Keratinocyte (primary cell): ENCODE data around the gene C14orf93. TPM values are rescaled to one million over a fixed set of nuclear protein-coding genes. Genes with fewer than 3 reads are reported as not detected.

ENCODE experiments used
- DNase-seq: peaks from one replicate; pipeline ENCODE4 v3.0.0-alpha.2; 2011; ENCODE audit warnings: low read depth, missing footprints, low spot score
- FAIRE-seq: peaks from 2 replicates; lab custom pipeline; 2011; peaks lifted over from hg19 to GRCh38; lab: Jason Lieb, UNC
- H2AFZ ChIP-seq: 2 replicates; pipeline ENCODE4 v1.6.0; 2012; ENCODE audit warnings: low read length, control low read depth, inconsistent platforms; ENCODE audit not compliant: control insufficient read depth
- H3K27ac ChIP-seq: 2 replicates; pipeline ENCODE4 v1.5.1; 2011; ENCODE audit warnings: low read length; ENCODE audit not compliant: control insufficient read depth, insufficient read depth
- H3K27me3 ChIP-seq: 3 replicates; pipeline ENCODE4 v1.6.0; 2011; ENCODE audit warnings: low read length; ENCODE audit not compliant: control insufficient read depth, insufficient read depth; ENCODE audit errors: extremely low read depth
- H3K36me3 ChIP-seq, 2 experiments: 2 replicates in 1 of 2; 3 replicates in 1 of 2; pipeline ENCODE4 v1.5.1; 2011; ENCODE audit warnings: low read length in 2 of 2, mild to moderate bottlenecking in 1 of 2; ENCODE audit not compliant: control insufficient read depth in 2 of 2, insufficient read depth in 2 of 2; ENCODE audit errors: extremely low read depth in 1 of 2
- H3K4me1 ChIP-seq: 3 replicates; pipeline ENCODE4 v1.5.1; 2011; ENCODE audit warnings: low read length; ENCODE audit not compliant: control insufficient read depth, insufficient read depth; ENCODE audit errors: extremely low read depth
- H3K4me2 ChIP-seq: 3 replicates; pipeline ENCODE4 v1.6.0; 2011; ENCODE audit warnings: low read depth, low read length; ENCODE audit not compliant: control insufficient read depth, insufficient read depth; ENCODE audit errors: extremely low read depth
- H3K4me3 ChIP-seq, 3 experiments: fragments of 200-600 bp in 1 of 3; sonication (generic) in 1 of 3; 2 replicates in 2 of 3; 3 replicates in 1 of 3; pipeline ENCODE4 v1.5.1; 2011 to 2016; ENCODE audit warnings: low read length in 3 of 3, mild to moderate bottlenecking in 3 of 3, control low read depth in 2 of 3, inconsistent platforms in 1 of 3, low read depth in 1 of 3, mixed read lengths in 1 of 3, mixed run types in 1 of 3, moderate library complexity in 1 of 3; ENCODE audit not compliant: control insufficient read depth in 2 of 3, insufficient read depth in 2 of 3; ENCODE audit errors: extremely low read depth in 1 of 3
- H3K79me2 ChIP-seq: 2 replicates; pipeline ENCODE4 v1.6.0; 2012; ENCODE audit warnings: low read length; ENCODE audit not compliant: control insufficient read depth, insufficient read depth
- H3K9ac ChIP-seq: 3 replicates; pipeline ENCODE4 v1.6.0; 2011; ENCODE audit warnings: low read length; ENCODE audit not compliant: control insufficient read depth, insufficient read depth; ENCODE audit errors: extremely low read depth
- H3K9me1 ChIP-seq: 3 replicates; pipeline ENCODE4 v1.6.0; 2011; ENCODE audit warnings: low read length; ENCODE audit not compliant: control insufficient read depth, insufficient read depth; ENCODE audit errors: extremely low read depth
- H3K9me3 ChIP-seq: 2 replicates; pipeline ENCODE4 v1.5.1; 2012; ENCODE audit warnings: low read depth, low read length; ENCODE audit not compliant: control insufficient read depth
- H4K20me1 ChIP-seq: 3 replicates; pipeline ENCODE4 v1.6.0; 2011; ENCODE audit warnings: low read length; ENCODE audit not compliant: control insufficient read depth, insufficient read depth; ENCODE audit errors: extremely low read depth
- CTCF ChIP-seq, 3 experiments: IDR thresholded peaks in 1 of 3; conservative IDR thresholded peaks in 1 of 3; optimal IDR thresholded peaks in 1 of 3; 2 replicates in 2 of 3; 3 replicates in 1 of 3; pipeline versions ENCODE3 to v1.5.1; 2011; ENCODE audit warnings: low read length in 3 of 3, mild to moderate bottlenecking in 3 of 3, moderate library complexity in 2 of 3, control low read depth in 1 of 3, inconsistent platforms in 1 of 3; ENCODE audit not compliant: insufficient read depth in 2 of 3; ENCODE audit errors: extremely low read depth in 1 of 3
- EZH2 ChIP-seq: IDR thresholded peaks from one replicate; pipeline ENCODE4 v1.6.1; 2012; ENCODE audit warnings: inconsistent platforms, mild to moderate bottlenecking, low read length, moderate library complexity
- dilution Hi-C: fragments of 300-500 bp; cut with MboI; formaldehyde crosslinking; loops from one replicate; pipeline ENCODE4 v1.7.0; 2020; ENCODE audit warnings: low sequenced_read_pairs; ENCODE audit not compliant: extremely low pct_ligation_motif_present
- polyA plus RNA-seq, 5 experiments: library from polyadenylated mRNA; depleted of rRNA in 3 of 5; stranded (reverse) in 3 of 5; stranded (forward) in 1 of 5; unstranded in 1 of 5; fragments of >200 nt; gene quantifications; 1 replicate in 1 of 5; 2 replicates in 3 of 5; 3 replicates in 1 of 5; pipeline versions ENCODE4 v1.2.1 to v1.2.3, GENCODE V29; 2011 to 2012; ENCODE audit warnings: missing spikeins in 2 of 5, low read depth in 1 of 5, low replicate concordance in 1 of 5

The C14orf93 gene
- polyA plus RNA-seq, 1 donor (not counting 4 experiments of a cell fraction or from before 2014, with no cell fraction given) = 7.7 TPM

- FAIRE-seq = no peak
- TF ChIP-seq CTCF (optimal IDR thresholded peaks at IDR 0.05 in 1 of 3, IDR thresholded peaks at IDR 0.05 in 1 of 3, conservative IDR thresholded peaks at IDR 0.05 in 1 of 3; ENCODE audit: extremely low read depth in 1 of 3, insufficient read depth in 2 of 3, low read length in 3 of 3) = no peak
- no peak for TF ChIP-seq EZH2
- peak overlapping the region; percentile 92 for H3K9ac ChIP-seq
- no peaks in the 10 kb centered on the region for H3K9me1 ChIP-seq
- H4K20me1 ChIP-seq = peaks cover 6% of the 10 kb centered on the region
- H3K79me2 ChIP-seq = peaks cover 52% of the 10 kb centered on the region
- H3K4me3 ChIP-seq = peak overlapping the region; percentile 65 to 95 (median 80)
- H3K36me3 ChIP-seq = peaks cover 31 to 60% of the 10 kb centered on the region in 2 experiments
- H3K4me2 ChIP-seq = peak overlapping the region; percentile 96
- no peak overlapping the region for H2AFZ ChIP-seq
- no peaks in the 10 kb centered on the region for H3K27me3 ChIP-seq
- dilution Hi-C loops = no loop called here
- peak; percentile 85 for DNase-seq
- peaks cover 55% of the 10 kb centered on the region for H3K4me1 ChIP-seq
- H3K27ac ChIP-seq = peak overlapping the region; percentile 95
- H3K9me3 ChIP-seq = no peaks in the 10 kb centered on the region
These were observed 32.1 kb downstream of the C14orf93 start for GRCh38 chr14:22977684-22978486.

- peak overlapping the region in 2 of 3 experiments; percentile 1 to 31 for H3K4me3 ChIP-seq
- dilution Hi-C loops = no loop called here
- H3K4me2 ChIP-seq = peak overlapping the region; percentile 65
- H2AFZ ChIP-seq = no peak overlapping the region
- H3K9ac ChIP-seq = peak overlapping the region; percentile 57
- no peaks in the 10 kb centered on the region for H3K9me1 ChIP-seq
- H3K36me3 ChIP-seq = peaks cover 36 to 65% of the 10 kb centered on the region in 2 experiments
- DNase-seq = no peak
- no peak for TF ChIP-seq CTCF (optimal IDR thresholded peaks at IDR 0.05 in 1 of 3, IDR thresholded peaks at IDR 0.05 in 1 of 3, conservative IDR thresholded peaks at IDR 0.05 in 1 of 3; ENCODE audit: extremely low read depth in 1 of 3, insufficient read depth in 2 of 3, low read length in 3 of 3)
- TF ChIP-seq EZH2 = no peak
- no peaks in the 10 kb centered on the region for H3K27me3 ChIP-seq
- H3K9me3 ChIP-seq = no peaks in the 10 kb centered on the region
- no peak for FAIRE-seq
- H3K27ac ChIP-seq = peak overlapping the region; percentile 95
- peaks cover 48% of the 10 kb centered on the region for H3K79me2 ChIP-seq
- H3K4me1 ChIP-seq = peaks cover 54% of the 10 kb centered on the region
- peaks cover 10% of the 10 kb centered on the region for H4K20me1 ChIP-seq
These were observed 32.6 kb downstream of the C14orf93 start for GRCh38 chr14:22977434-22977683.
